ENCODE results near the gene SARNP. TPM values are rescaled to one million over a fixed set of nuclear protein-coding genes. Genes with fewer than 3 reads are reported as not detected.

SARNP gene
- total RNA-seq, 1 experiment from 2014 or later = 98.3 TPM

DNA sequence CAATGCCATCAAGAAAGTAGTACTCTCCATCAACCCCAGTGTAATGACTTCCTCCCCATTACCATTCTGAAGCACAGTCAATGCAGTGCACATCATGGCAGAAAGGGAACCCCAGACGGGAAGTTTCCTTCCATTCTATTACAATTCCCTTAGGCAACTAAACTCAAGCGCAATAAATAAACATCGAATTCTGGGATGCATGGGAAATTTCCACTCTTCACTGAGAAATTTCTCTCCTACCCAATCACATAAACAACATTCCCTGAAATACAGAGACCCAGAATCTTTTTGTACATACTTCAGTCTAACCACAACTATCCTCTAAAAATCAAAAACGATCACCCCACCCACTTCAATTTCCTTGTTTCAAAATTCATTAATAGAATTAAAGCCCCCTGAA is 20.0 kb downstream of the SARNP start:
- DNase-seq (ENCODE audit: low spot score) = no peak
- ATAC-seq = no peak
- H3K9me3 Mint-ChIP-seq = no peaks in the 10 kb centered on the region
- peaks cover 61% of the 10 kb centered on the region for H3K36me3 Mint-ChIP-seq
- TF ChIP-seq ZMAT4 (CRISPR knock-in tag; IDR thresholded peaks at IDR 0.05) (no peak), JAZF1 (CRISPR knock-in tag; IDR thresholded peaks at IDR 0.05) (no peak), OVOL2 (CRISPR knock-in tag; IDR thresholded peaks at IDR 0.05; ENCODE audit: borderline replicate concordance) (no peak), ZNF138 (CRISPR knock-in tag; conservative IDR thresholded peaks at IDR 0.05) (no peak), CREM (CRISPR knock-in tag; IDR thresholded peaks at IDR 0.05) (no peak), HMGA2 (CRISPR knock-in tag; IDR thresholded peaks at IDR 0.05) (no peak), TP53 (CRISPR knock-in tag; IDR thresholded peaks at IDR 0.05) (no peak), ATF3 (CRISPR knock-in tag; conservative IDR thresholded peaks at IDR 0.05) (no peak), E2F4 (CRISPR knock-in tag; IDR thresholded peaks at IDR 0.05; ENCODE audit: borderline replicate concordance, low read depth) (no peak), HMGXB4 (CRISPR knock-in tag; IDR thresholded peaks at IDR 0.05) (no peak), TEAD1 (CRISPR knock-in tag; IDR thresholded peaks at IDR 0.05) (no peak)
- TF ChIP-seq, protein P1, sequence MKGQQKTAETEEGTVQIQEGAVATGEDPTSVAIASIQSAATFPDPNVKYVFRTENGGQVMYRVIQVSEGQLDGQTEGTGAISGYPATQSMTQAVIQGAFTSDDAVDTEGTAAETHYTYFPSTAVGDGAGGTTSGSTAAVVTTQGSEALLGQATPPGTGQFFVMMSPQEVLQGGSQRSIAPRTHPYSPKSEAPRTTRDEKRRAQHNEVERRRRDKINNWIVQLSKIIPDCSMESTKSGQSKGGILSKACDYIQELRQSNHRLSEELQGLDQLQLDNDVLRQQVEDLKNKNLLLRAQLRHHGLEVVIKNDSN (CRISPR knock-in tag; IDR thresholded peaks at IDR 0.05) = no peak
- TF ChIP-seq, protein P2, sequence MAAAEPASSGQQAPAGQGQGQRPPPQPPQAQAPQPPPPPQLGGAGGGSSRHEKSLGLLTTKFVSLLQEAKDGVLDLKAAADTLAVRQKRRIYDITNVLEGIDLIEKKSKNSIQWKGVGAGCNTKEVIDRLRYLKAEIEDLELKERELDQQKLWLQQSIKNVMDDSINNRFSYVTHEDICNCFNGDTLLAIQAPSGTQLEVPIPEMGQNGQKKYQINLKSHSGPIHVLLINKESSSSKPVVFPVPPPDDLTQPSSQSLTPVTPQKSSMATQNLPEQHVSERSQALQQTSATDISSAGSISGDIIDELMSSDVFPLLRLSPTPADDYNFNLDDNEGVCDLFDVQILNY (CRISPR knock-in tag; IDR thresholded peaks at IDR 0.05) = no peak
- TF ChIP-seq, protein P3, sequence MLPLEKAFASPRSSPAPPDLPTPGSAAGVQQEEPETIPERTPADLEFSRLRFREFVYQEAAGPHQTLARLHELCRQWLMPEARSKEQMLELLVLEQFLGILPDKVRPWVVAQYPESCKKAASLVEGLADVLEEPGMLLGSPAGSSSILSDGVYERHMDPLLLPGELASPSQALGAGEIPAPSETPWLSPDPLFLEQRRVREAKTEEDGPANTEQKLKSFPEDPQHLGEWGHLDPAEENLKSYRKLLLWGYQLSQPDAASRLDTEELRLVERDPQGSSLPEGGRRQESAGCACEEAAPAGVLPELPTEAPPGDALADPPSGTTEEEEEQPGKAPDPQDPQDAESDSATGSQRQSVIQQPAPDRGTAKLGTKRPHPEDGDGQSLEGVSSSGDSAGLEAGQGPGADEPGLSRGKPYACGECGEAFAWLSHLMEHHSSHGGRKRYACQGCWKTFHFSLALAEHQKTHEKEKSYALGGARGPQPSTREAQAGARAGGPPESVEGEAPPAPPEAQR (CRISPR knock-in tag; IDR thresholded peaks at IDR 0.05) = no peak
- TF ChIP-seq, protein P4, sequence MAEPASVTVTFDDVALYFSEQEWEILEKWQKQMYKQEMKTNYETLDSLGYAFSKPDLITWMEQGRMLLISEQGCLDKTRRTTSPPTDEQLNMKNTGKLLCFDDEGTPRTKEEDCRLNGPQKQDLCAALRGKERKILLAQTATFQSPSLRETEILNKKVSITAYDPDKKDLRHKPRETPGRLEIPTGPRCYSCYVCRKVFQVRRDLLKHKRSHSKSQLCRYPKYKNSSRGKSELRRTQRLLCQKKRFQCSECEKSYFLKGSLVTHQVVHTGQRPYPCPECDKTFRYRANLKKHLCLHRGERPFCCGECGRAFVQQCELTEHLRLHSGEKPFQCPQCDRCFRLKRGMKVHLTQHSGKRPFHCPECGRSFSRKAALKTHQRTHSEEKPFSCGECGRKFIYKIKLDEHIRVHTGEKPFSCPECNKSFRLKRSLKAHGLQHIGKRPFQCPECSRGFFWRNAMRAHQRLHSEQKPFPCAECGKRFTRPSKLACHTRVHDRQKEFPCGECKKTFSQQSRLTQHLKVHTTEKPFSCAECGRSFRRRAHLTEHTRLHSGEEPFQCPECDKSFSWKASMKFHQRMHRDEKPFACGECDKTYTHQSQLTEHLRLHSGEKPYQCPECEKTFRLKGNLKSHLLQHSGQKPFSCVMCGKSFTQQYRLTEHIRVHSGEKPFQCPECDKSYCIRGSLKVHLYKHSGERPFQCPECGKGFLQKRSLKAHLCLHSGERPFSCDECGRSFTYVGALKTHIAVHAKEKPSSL (CRISPR knock-in tag; conservative IDR thresholded peaks at IDR 0.05) = no peak
- TF ChIP-seq, protein P5, sequence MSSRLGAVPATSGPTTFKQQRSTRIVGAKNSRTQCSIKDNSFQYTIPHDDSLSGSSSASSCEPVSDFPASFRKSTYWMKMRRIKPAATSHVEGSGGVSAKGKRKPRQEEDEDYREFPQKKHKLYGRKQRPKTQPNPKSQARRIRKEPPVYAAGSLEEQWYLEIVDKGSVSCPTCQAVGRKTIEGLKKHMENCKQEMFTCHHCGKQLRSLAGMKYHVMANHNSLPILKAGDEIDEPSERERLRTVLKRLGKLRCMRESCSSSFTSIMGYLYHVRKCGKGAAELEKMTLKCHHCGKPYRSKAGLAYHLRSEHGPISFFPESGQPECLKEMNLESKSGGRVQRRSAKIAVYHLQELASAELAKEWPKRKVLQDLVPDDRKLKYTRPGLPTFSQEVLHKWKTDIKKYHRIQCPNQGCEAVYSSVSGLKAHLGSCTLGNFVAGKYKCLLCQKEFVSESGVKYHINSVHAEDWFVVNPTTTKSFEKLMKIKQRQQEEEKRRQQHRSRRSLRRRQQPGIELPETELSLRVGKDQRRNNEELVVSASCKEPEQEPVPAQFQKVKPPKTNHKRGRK (CRISPR knock-in tag; IDR thresholded peaks at IDR 0.05; ENCODE audit: borderline replicate concordance) = no peak
- TF ChIP-seq, protein P6, sequence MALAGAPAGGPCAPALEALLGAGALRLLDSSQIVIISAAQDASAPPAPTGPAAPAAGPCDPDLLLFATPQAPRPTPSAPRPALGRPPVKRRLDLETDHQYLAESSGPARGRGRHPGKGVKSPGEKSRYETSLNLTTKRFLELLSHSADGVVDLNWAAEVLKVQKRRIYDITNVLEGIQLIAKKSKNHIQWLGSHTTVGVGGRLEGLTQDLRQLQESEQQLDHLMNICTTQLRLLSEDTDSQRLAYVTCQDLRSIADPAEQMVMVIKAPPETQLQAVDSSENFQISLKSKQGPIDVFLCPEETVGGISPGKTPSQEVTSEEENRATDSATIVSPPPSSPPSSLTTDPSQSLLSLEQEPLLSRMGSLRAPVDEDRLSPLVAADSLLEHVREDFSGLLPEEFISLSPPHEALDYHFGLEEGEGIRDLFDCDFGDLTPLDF (CRISPR knock-in tag; IDR thresholded peaks at IDR 0.05) = no peak
- peak overlapping the region; percentile 81 for H3K27ac Mint-ChIP-seq
- H3K4me3 Mint-ChIP-seq = no peak overlapping the region
- no peaks in the 10 kb centered on the region for H3K27me3 Mint-ChIP-seq (ENCODE audit: low read depth)
- ChIA-PET CTCF (interaction anchor here (0.5 to 2.3 kb wide), 18 partner anchors 8 to 187 kb away, joined by 3 to 26 read pairs (median 4); partner anchors contain the start of genes CD63, DNAJC14, ORMDL2 and SARNP), POLR2A (interaction anchor here (1.0 kb wide), 2 partner anchors 9 to 60 kb away, joined by 3 read pairs; no protein-coding TSS in a partner anchor)
- H3K4me1 Mint-ChIP-seq = peaks cover 8% of the 10 kb centered on the region

All from WTC11 (cell line).